Loucy (cell line): Measurements from ENCODE around the gene RETNLB.

ENCODE experiments used
- EZH2phosphoT487 ChIP-seq: fragments of 200-600 bp; IDR thresholded peaks from 2 replicates; pipeline ENCODE4 v1.6.1; 2018; ENCODE audit warnings: antibody characterized with exemption, mild to moderate bottlenecking, moderate library complexity, borderline replicate concordance
- TF ChIP-seq, protein P1 (sequence below): fragments of 200-600 bp; sonication (generic); conservative IDR thresholded peaks from 2 replicates; pipeline ENCODE4 v1.5.1; 2014; ENCODE audit warnings: mild to moderate bottlenecking, antibody characterized with exemption, low read length

DNA sequence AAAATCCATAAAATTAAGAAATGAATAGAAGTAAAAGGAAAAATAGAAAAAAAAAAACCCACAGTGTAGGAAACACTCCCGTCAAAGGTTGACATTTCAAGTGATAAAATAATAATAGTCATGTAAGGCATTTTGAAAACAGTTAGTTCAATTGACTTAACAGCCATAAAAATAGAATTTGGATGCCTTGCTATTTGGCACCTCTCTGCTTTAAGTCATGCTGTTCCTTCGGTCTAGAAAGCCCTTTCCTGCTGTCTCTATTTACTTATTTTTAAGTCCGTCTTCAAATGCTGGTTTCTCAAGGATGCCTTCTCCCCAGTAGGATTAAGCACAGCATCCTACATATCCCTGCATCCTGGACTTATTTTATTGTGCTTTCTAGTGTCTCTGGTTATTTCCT lies 22.3 kb upstream of the RETNLB start:
- TF ChIP-seq, protein P1, sequence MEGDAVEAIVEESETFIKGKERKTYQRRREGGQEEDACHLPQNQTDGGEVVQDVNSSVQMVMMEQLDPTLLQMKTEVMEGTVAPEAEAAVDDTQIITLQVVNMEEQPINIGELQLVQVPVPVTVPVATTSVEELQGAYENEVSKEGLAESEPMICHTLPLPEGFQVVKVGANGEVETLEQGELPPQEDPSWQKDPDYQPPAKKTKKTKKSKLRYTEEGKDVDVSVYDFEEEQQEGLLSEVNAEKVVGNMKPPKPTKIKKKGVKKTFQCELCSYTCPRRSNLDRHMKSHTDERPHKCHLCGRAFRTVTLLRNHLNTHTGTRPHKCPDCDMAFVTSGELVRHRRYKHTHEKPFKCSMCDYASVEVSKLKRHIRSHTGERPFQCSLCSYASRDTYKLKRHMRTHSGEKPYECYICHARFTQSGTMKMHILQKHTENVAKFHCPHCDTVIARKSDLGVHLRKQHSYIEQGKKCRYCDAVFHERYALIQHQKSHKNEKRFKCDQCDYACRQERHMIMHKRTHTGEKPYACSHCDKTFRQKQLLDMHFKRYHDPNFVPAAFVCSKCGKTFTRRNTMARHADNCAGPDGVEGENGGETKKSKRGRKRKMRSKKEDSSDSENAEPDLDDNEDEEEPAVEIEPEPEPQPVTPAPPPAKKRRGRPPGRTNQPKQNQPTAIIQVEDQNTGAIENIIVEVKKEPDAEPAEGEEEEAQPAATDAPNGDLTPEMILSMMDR: no peak
- no peak for TF ChIP-seq EZH2phosphoT487
